Progenitor cell of endocrine pancreas (in vitro differentiated cells): ENCODE results near the gene RAB3IL1. TPM values are rescaled to one million over a fixed set of nuclear protein-coding genes. Genes with fewer than 3 reads are reported as not detected.
"Not testable (repeated sequence)": the region's sequence is repeated elsewhere in the genome, so short reads cannot be mapped to it uniquely, and the experiment has no call there.

ENCODE experiments used
- DNase-seq: peaks from one replicate; pipeline ENCODE4 v3.0.0; 2021; ENCODE audit warnings: low spot score; ENCODE audit not compliant: unreplicated experiment
- H3K27ac Mint-ChIP-seq: 2 replicates; pipeline ENCODE4 v1.8.0; 2021; ENCODE audit warnings: mild to moderate bottlenecking, moderate library complexity, mixed read lengths
- H3K27me3 Mint-ChIP-seq: 2 replicates; pipeline ENCODE4 v1.8.0; 2021; ENCODE audit warnings: mixed read lengths
- H3K36me3 Mint-ChIP-seq: 2 replicates; pipeline ENCODE4 v1.8.0; 2022; ENCODE audit warnings: mixed read lengths; ENCODE audit not compliant: insufficient read depth
- H3K4me1 Mint-ChIP-seq: 2 replicates; pipeline ENCODE4 v1.8.0; 2021; ENCODE audit warnings: low read depth, mixed read lengths
- H3K4me3 Mint-ChIP-seq: 2 replicates; pipeline ENCODE4 v1.8.0; 2021; ENCODE audit warnings: low read depth, mild to moderate bottlenecking, moderate library complexity, mixed read lengths
- H3K9me3 Mint-ChIP-seq: 2 replicates; pipeline ENCODE4 v1.8.0; 2021; ENCODE audit warnings: low read depth, mixed read lengths
- CTCF ChIP-seq: fragments of 200-600 bp; sonication (generic); IDR thresholded peaks from one replicate; pipeline ENCODE4 v1.5.0; 2021; ENCODE audit warnings: antibody characterized with exemption, mild to moderate bottlenecking; ENCODE audit not compliant: unreplicated experiment
- total RNA-seq: library from RNA; stranded (reverse); gene quantifications from 2 replicates; pipeline ENCODE4 v1.2.1, GENCODE V29; 2021

Gene RAB3IL1
- total RNA-seq, 1 donor from 2014 or later, result 0.53 TPM

- Mint-ChIP-seq H3K36me3 (peaks cover 2% of the 10 kb centered on the region), H3K27me3 (peaks cover 4% of the 10 kb centered on the region), H3K4me3 (no peak overlapping the region), H3K27ac (no peak overlapping the region), H3K4me1 (no peaks in the 10 kb centered on the region), H3K9me3 (no peaks in the 10 kb centered on the region)
- no peak for DNase-seq
- no peak for TF ChIP-seq CTCF
Measured at GRCh38 chr11:61885166-61885778, 32.1 kb downstream of the RAB3IL1 start.

DNA sequence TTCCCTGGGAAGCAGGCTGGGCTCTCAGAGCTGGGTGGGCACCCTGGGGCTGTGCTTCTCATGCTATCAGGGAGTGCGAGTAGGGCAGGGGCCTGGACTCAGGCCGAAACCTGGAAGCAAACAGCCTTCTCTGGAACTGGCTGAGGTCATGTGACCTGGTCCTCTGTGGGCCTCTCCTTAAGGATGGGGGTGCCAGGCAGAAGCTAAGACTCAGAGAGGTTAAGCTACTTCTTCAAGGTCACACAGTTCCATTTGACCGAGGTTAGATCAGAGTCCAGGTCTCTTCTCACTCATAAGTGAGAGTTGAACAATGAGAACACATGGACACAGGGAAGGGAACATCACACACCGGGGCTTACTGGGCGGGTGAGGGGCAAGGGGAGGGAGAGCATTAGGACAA lies 33.4 kb downstream of the RAB3IL1 start:
- no peak for TF ChIP-seq CTCF
- peaks cover 2% of the 10 kb centered on the region for H3K36me3 Mint-ChIP-seq

GRCh38 chr11:61883327-61883726 lies 34.0 kb downstream of the RAB3IL1 start:
- no peak for TF ChIP-seq CTCF
- H3K27ac Mint-ChIP-seq, result no peak overlapping the region
- no peaks in the 10 kb centered on the region for H3K4me1 Mint-ChIP-seq
- H3K9me3 Mint-ChIP-seq, result no peaks in the 10 kb centered on the region
- H3K4me3 Mint-ChIP-seq, result no peak overlapping the region
- DNase-seq, result no peak
- H3K36me3 Mint-ChIP-seq, result peaks cover 2% of the 10 kb centered on the region
- peaks cover 7% of the 10 kb centered on the region for H3K27me3 Mint-ChIP-seq

More for the DNA sequence above, 33.4 kb downstream of the RAB3IL1 start:
- peaks cover 7% of the 10 kb centered on the region for H3K27me3 Mint-ChIP-seq
- no peaks in the 10 kb centered on the region for H3K4me1 Mint-ChIP-seq
- H3K4me3 Mint-ChIP-seq, result no peak overlapping the region
- no peaks in the 10 kb centered on the region for H3K9me3 Mint-ChIP-seq
- DNase-seq, result no peak
- H3K27ac Mint-ChIP-seq, result no peak overlapping the region

- Mint-ChIP-seq H3K9me3 (no peaks in the 10 kb centered on the region), H3K36me3 (peaks cover 2% of the 10 kb centered on the region), H3K27me3 (peaks cover 7% of the 10 kb centered on the region), H3K27ac (no peak overlapping the region), H3K4me1 (no peaks in the 10 kb centered on the region), H3K4me3 (no peak overlapping the region)
- no peak for DNase-seq
- TF ChIP-seq CTCF, result no peak
Measured at GRCh38 chr11:61882879-61883278, 34.5 kb downstream of the RAB3IL1 start.

DNA sequence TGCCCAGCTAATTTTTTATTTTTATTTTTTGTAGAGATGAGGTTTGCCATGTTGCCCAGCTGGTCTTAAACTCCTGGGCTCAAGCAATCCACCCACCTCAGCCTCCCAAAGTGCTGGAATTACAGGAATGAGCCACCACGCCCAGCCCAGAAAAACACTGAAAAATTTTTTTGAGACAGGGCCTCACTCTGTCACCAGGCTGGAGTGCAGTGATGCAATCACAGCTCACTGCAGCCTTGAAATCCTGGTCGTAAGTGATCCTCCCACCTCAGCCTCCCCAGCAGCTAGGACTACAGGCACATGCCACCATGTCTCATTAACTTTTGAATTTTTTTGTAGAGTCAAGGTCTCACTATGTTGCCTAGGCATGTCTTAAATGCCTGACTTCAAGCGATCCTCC lies 35.1 kb downstream of the RAB3IL1 start:
- not testable (repeated sequence) for H3K27me3 Mint-ChIP-seq, H3K36me3 Mint-ChIP-seq, DNase-seq, H3K27ac Mint-ChIP-seq, H3K4me3 Mint-ChIP-seq, H3K4me1 Mint-ChIP-seq, H3K9me3 Mint-ChIP-seq

DNA sequence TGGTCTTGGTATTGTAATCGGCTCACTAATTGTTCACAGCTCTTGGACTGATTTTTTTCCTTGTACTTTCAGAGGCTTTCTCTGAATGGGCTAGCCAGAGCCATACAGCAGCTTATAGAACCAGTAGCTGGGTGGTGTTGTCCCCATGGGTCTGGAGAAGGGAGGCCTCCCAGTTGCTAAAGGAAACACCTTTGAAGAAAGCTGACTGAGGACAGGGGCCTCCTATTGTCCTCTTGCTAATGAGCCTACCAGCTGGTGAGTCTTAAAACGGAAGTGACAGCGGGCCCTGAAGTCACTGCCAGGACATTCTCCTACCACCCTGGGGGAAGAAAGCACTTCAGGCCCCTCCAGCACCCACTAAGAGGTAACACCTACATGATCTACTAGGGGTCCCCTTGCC lies 36.0 kb downstream of the RAB3IL1 start:
- no peak overlapping the region for H3K27ac Mint-ChIP-seq

More for the DNA sequence above, 36.0 kb downstream of the RAB3IL1 start:
- no peaks in the 10 kb centered on the region for H3K9me3 Mint-ChIP-seq
- no peaks in the 10 kb centered on the region for H3K36me3 Mint-ChIP-seq
- H3K4me3 Mint-ChIP-seq, result no peak overlapping the region
- DNase-seq, result no peak
- no peak for TF ChIP-seq CTCF
- H3K4me1 Mint-ChIP-seq, result no peaks in the 10 kb centered on the region
- peaks cover 3% of the 10 kb centered on the region for H3K27me3 Mint-ChIP-seq
